Subcutaneous adipose tissue (tissue), 4 donors: ENCODE data around the gene LRRC59. TPM values are rescaled to one million over a fixed set of nuclear protein-coding genes. Genes with fewer than 3 reads are reported as not detected.

ENCODE experiments used
- CTCF ChIP-seq: fragments of 450-650 bp; IDR thresholded peaks from one replicate; pipeline ENCODE4 v1.5.1; 2016; ENCODE audit warnings: low read depth, mild to moderate bottlenecking, control low read depth, antibody characterized with exemption, moderate library complexity
- total RNA-seq, 4 donors: library from RNA; depleted of rRNA; stranded (reverse); fragments of >200 nt; gene quantifications; one replicate each; pipeline ENCODE4 v1.1.0, GENCODE V29; 2016

Gene LRRC59
- total RNA-seq, 4 donors from 2014 or later, result 36.5 to 91.5 (median 38.2) TPM

- TF ChIP-seq CTCF, result no peak
These were observed 46.6 kb downstream of the LRRC59 start for GRCh38 chr17:50350733-50351132.

- TF ChIP-seq CTCF, result no peak
These were observed 48.1 kb downstream of the LRRC59 start for GRCh38 chr17:50349243-50349600.

- TF ChIP-seq CTCF, result no peak
These were observed 48.6 kb downstream of the LRRC59 start for GRCh38 chr17:50348522-50349242.

GRCh38 chr17:50347894-50348291 is 49.4 kb downstream of the LRRC59 start:
- TF ChIP-seq CTCF, result no peak

GRCh38 chr17:50347117-50347893 is 50.0 kb downstream of the LRRC59 start:
- no peak for TF ChIP-seq CTCF

GRCh38 chr17:50346313-50347116 is 50.8 kb downstream of the LRRC59 start:
- TF ChIP-seq CTCF, result no peak
